Cerebellar nuclear complex (tissue), 1 donor: ENCODE data around the gene PLXNB1.
A peak's percentile ranks its signal among the peaks of the same experiment; 100 is the strongest.

Experiments
- DNase-seq, 2 experiments: peaks; one replicate each; lab custom pipeline; 2025; lab: John Stamatoyannopoulos, UW

PLXNB1 gene

DNA sequence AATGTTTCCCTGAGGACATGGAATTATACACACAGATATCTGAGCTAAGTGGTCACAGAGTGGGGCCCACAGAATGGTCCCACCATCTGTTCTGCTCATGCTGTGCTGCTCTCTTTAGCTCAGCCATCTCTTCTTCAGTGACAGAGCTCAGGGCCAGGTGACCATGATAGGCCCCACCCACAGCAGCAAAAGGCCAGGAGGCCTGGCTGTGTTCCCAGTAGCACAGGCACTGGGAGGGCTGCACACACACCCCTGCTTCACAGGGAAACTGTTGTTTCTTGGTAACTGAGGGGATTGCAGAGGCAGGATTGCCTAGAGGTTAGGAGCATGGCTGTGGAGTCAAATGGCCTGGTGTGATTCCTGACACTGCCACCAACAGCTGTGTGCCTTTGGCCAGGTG, 62.7 kb downstream of the PLXNB1 start:
- peak; percentile 42 to 98 for DNase-seq

DNA sequence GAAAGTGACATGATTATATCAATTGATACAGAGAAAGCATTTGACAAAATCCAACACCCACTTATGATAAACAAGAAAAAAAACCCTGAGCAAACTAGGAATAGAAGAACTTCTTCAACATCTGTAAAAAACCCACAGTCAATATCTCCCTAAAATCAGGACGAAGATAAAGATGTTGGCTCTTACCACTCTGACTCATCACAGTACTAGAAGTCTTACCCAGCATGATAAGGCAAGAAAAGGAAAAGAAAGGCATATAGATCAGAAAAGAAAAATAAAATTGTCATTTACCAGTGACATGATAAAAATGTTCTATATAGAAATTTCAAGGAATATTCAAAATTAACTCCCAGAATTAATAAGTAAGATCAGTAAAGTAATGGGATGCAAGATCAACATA, 65.0 kb downstream of the PLXNB1 start:
- DNase-seq, result no peak

DNA sequence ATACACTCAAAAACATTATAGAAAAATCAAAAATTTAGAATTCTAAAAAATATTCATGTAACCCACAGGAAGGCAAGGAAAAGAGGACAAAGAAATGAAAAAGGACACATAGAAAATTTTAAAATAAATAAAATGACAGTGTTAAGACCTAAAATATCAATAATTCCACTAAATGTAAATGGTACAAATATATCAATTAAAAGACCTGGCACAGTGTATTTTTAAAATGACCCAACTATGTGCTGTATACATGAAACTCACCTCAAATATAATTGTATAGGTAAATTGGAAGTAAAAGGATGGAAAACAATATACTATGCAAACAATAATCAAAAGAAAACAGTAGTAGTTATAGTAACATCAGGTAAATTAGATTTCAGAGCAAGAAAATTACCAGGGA, 68.0 kb downstream of the PLXNB1 start:
- no peak for DNase-seq

DNA sequence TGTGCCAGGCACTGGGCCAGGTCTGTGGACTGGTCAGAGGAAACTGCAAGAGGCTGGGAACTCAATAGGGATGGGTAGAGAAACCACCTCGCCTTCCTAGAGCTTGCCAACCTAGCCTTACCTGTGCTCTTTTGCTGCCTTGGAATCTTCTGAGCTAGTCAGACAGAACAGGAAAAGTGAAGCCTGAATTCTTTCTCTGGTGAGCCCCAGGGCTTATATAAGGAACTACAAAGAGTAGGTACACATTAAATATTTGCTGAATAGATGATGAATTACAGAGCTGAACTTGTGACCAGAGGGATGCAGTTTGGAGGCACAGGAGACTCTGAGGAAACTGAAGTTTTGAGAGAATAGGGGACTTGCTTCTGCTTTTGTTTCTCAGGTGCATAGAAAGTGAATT, 73.5 kb downstream of the PLXNB1 start:
- DNase-seq, result no peak

DNA sequence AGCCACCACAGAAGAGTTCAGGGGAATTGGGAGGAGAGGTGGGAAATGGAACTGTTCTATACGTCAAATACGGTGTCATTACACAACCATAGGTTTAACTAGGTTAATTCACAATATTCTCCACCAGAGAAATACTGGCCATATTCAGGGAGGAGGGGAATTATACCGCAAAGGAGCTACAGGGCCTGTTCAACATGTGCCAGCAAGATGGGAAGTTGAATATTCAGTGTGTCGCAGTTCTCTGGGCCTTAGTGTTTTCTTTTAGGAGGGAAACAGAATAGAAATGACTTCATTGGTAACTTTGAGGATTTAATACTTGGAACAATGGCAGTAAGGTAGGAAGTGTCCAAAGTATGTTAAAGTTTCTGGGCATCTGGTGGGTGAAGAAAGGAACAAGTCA, 75.9 kb downstream of the PLXNB1 start:
- DNase-seq, result no peak
